Measurements from ENCODE around the gene BAD. TPM values are rescaled to one million over a fixed set of nuclear protein-coding genes. Genes with fewer than 3 reads are reported as not detected.
A peak's percentile ranks its signal among the peaks of the same experiment; 100 is the strongest.

Gene BAD
- total RNA-seq, 2 donors from 2014 or later = 21.5 to 38.5 TPM

- no peak for ATAC-seq (replicated peaks)
- H3K36me3 Mint-ChIP-seq (ENCODE audit: low read depth) = peaks cover 29% of the 10 kb centered on the region
- no peak overlapping the region for H3K27ac Mint-ChIP-seq
- no peaks in the 10 kb centered on the region for H3K9me3 Mint-ChIP-seq
- no peak overlapping the region for H3K4me3 Mint-ChIP-seq
- H3K4me1 Mint-ChIP-seq = peaks cover 14% of the 10 kb centered on the region
- no peaks in the 10 kb centered on the region for H3K27me3 Mint-ChIP-seq
Measured at GRCh38 chr11:64265176-64266160, 19.0 kb downstream of the BAD start.

- Mint-ChIP-seq H3K27ac (no peak overlapping the region), H3K36me3 (ENCODE audit: low read depth) (peaks cover 27% of the 10 kb centered on the region), H3K4me3 (no peak overlapping the region), H3K9me3 (no peaks in the 10 kb centered on the region), H3K27me3 (no peaks in the 10 kb centered on the region), H3K4me1 (peaks cover 21% of the 10 kb centered on the region)
- ATAC-seq (replicated peaks) = no peak
Measured at GRCh38 chr11:64264371-64264852, 20.1 kb downstream of the BAD start.

- Mint-ChIP-seq H3K36me3 (ENCODE audit: low read depth) (peaks cover 31% of the 10 kb centered on the region), H3K4me3 (no peak overlapping the region), H3K27me3 (no peaks in the 10 kb centered on the region), H3K4me1 (peaks cover 22% of the 10 kb centered on the region), H3K27ac (no peak overlapping the region), H3K9me3 (no peaks in the 10 kb centered on the region)
- no peak for ATAC-seq (replicated peaks)
Measured at GRCh38 chr11:64263947-64264317, 20.5 kb downstream of the BAD start.

- H3K9me3 Mint-ChIP-seq = no peaks in the 10 kb centered on the region
- H3K4me1 Mint-ChIP-seq = peaks cover 15% of the 10 kb centered on the region
- H3K27ac Mint-ChIP-seq = no peak overlapping the region
- H3K27me3 Mint-ChIP-seq = no peaks in the 10 kb centered on the region
- no peak overlapping the region for H3K4me3 Mint-ChIP-seq
- no peak for ATAC-seq (replicated peaks)
- peaks cover 32% of the 10 kb centered on the region for H3K36me3 Mint-ChIP-seq (ENCODE audit: low read depth)
Measured at GRCh38 chr11:64263021-64263946, 21.2 kb downstream of the BAD start.

DNA sequence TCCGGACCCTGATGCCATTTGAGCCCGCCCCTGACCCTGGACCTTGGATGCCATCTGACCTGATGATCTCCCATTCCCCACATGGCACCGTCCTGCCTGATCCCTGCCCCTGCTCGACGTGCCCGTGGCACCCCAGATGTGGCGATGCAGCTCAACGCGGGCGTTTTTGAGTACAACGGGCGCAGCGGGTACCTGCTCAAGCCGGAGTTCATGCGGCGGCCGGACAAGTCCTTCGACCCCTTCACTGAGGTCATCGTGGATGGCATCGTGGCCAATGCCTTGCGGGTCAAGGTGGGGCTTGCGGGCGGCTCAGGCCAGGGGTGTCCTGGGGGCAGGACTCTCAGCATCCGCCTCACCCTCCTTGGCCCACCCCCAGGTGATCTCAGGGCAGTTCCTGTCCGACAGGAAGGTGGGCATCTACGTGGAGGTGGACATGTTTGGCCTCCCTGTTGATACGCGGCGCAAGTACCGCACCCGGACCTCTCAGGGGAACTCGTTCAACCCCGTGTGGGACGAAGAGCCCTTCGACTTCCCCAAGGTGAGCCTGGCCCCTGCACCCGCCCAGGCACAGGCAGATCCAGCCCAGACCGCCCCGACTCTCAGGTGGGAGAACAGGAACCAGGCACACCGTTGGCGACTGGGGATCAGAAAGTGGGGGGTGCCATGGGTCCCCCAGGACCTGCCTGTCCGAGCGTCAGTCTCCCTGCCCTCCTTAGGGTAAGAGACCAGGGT lies 22.0 kb downstream of the BAD start:
- H3K27me3 Mint-ChIP-seq = no peaks in the 10 kb centered on the region
- H3K4me3 Mint-ChIP-seq = no peak overlapping the region
- H3K9me3 Mint-ChIP-seq = no peaks in the 10 kb centered on the region
- H3K4me1 Mint-ChIP-seq = peaks cover 10% of the 10 kb centered on the region
- peaks cover 40% of the 10 kb centered on the region for H3K36me3 Mint-ChIP-seq (ENCODE audit: low read depth)
- ATAC-seq (replicated peaks) = no peak
- no peak overlapping the region for H3K27ac Mint-ChIP-seq

DNA sequence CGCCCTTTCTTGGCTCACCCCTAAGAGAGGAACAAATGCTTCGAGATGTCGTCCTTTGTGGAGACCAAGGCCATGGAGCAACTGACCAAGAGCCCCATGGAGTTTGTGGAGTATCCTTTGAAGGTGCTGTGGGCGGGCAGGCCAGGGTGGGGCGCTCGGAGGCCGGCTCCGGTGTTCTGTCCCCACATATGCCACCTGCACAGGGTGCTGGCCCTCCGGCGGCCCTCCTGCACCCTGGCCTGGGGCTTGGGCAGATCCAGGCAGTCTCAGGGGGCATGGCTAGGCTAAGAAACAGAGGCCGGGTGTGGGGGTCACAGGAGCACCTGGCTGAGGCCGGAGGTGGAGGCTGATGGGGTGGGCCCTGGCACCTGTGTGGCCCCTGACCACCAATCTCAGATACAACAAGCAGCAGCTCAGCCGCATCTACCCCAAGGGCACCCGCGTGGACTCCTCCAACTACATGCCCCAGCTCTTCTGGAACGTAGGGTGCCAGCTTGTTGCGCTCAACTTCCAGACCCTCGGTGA lies 22.8 kb downstream of the BAD start:
- H3K9me3 Mint-ChIP-seq = no peaks in the 10 kb centered on the region
- peaks cover 10% of the 10 kb centered on the region for H3K4me1 Mint-ChIP-seq
- H3K27ac Mint-ChIP-seq = no peak overlapping the region
- no peak overlapping the region for H3K4me3 Mint-ChIP-seq
- H3K36me3 Mint-ChIP-seq (ENCODE audit: low read depth) = peaks cover 40% of the 10 kb centered on the region
- no peaks in the 10 kb centered on the region for H3K27me3 Mint-ChIP-seq
- no peak for ATAC-seq (replicated peaks)

DNA sequence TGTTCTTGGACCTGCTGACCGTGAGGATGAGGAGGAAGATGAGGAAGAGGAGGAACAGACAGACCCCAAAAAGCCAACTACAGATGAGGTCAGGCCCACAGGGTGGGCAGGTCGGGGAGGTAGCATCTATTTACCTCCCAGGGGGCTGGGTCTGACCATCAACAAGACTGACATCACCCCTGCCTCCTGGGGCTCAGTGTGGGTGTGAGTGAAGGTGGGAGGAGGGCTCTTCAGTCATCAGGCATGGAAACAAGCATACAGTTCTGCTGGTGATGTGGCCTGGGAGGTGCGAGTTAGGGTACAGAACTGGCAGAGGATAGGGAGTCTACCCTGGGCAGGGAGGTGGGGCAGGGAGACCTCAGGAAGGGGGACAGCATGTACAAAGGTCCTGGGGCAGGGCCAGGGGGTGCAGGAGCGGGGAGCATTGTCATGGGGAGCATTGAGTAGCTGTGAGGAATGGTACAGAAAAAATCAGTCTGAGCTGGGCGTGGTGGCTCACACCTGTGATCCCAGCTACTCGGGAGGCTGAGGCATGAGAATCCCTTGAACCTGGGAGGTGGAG lies 24.2 kb downstream of the BAD start:
- peak overlapping the region; percentile 77 for H3K27ac Mint-ChIP-seq
- H3K9me3 Mint-ChIP-seq = no peaks in the 10 kb centered on the region
- peaks cover 10% of the 10 kb centered on the region for H3K4me1 Mint-ChIP-seq
- ATAC-seq (replicated peaks) = peak; percentile 74
- peaks cover 35% of the 10 kb centered on the region for H3K36me3 Mint-ChIP-seq (ENCODE audit: low read depth)
- peak overlapping the region; percentile 49 for H3K4me3 Mint-ChIP-seq
- no peaks in the 10 kb centered on the region for H3K27me3 Mint-ChIP-seq

- H3K4me3 Mint-ChIP-seq = peak overlapping the region; percentile 49
- no peaks in the 10 kb centered on the region for H3K27me3 Mint-ChIP-seq
- peak; percentile 71 for ATAC-seq (replicated peaks)
- peak overlapping the region; percentile 77 for H3K27ac Mint-ChIP-seq
- peaks cover 35% of the 10 kb centered on the region for H3K36me3 Mint-ChIP-seq (ENCODE audit: low read depth)
- no peaks in the 10 kb centered on the region for H3K9me3 Mint-ChIP-seq
- peaks cover 10% of the 10 kb centered on the region for H3K4me1 Mint-ChIP-seq
Measured at GRCh38 chr11:64259533-64260067, 24.9 kb downstream of the BAD start.

- Mint-ChIP-seq H3K27ac (peak overlapping the region; percentile 77), H3K4me1 (peaks cover 11% of the 10 kb centered on the region), H3K36me3 (ENCODE audit: low read depth) (peaks cover 36% of the 10 kb centered on the region), H3K27me3 (no peaks in the 10 kb centered on the region), H3K4me3 (peak overlapping the region; percentile 49), H3K9me3 (no peaks in the 10 kb centered on the region)
- ATAC-seq (replicated peaks) = no peak
Measured at GRCh38 chr11:64258946-64259532, 25.4 kb downstream of the BAD start.

DNA sequence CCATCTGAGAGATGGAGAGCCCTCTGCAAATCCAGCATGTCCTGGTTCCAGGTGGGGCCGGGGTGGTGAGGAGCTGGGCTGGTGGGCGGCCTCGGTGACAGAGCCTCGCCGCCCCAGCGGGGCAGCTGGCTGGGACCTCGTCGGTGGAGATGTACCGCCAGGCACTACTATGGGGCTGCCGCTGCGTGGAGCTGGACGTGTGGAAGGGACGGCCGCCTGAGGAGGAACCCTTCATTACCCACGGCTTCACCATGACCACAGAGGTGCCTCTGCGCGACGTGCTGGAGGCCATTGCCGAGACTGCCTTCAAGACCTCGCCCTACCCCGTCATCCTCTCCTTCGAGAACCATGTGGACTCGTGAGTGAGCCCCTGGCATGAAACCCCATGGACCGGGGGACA lies 26.1 kb downstream of the BAD start:
- H3K27ac Mint-ChIP-seq = no peak overlapping the region
- H3K36me3 Mint-ChIP-seq (ENCODE audit: low read depth) = peaks cover 41% of the 10 kb centered on the region
- H3K4me3 Mint-ChIP-seq = no peak overlapping the region
- ATAC-seq (replicated peaks) = no peak
- peaks cover 16% of the 10 kb centered on the region for H3K4me1 Mint-ChIP-seq
- H3K27me3 Mint-ChIP-seq = no peaks in the 10 kb centered on the region
- no peaks in the 10 kb centered on the region for H3K9me3 Mint-ChIP-seq

GRCh38 chr11:64256300-64256699 lies 28.2 kb downstream of the BAD start:
- no peaks in the 10 kb centered on the region for H3K9me3 Mint-ChIP-seq
- H3K4me1 Mint-ChIP-seq = peaks cover 16% of the 10 kb centered on the region
- no peaks in the 10 kb centered on the region for H3K27me3 Mint-ChIP-seq
- ATAC-seq (replicated peaks) = no peak
- peaks cover 26% of the 10 kb centered on the region for H3K36me3 Mint-ChIP-seq (ENCODE audit: low read depth)
- no peak overlapping the region for H3K4me3 Mint-ChIP-seq
- H3K27ac Mint-ChIP-seq = no peak overlapping the region

GRCh38 chr11:64255135-64256128 lies 29.0 kb downstream of the BAD start:
- peaks cover 16% of the 10 kb centered on the region for H3K4me1 Mint-ChIP-seq
- no peak overlapping the region for H3K27ac Mint-ChIP-seq
- H3K36me3 Mint-ChIP-seq (ENCODE audit: low read depth) = peaks cover 26% of the 10 kb centered on the region
- ATAC-seq (replicated peaks) = no peak
- no peak overlapping the region for H3K4me3 Mint-ChIP-seq
- H3K9me3 Mint-ChIP-seq = no peaks in the 10 kb centered on the region
- no peaks in the 10 kb centered on the region for H3K27me3 Mint-ChIP-seq

Data from activated T-helper 17 cell treated with anti-CD3 and anti-CD28 coated beads, Interleukin-2, amount 50 U/mL, for 72 hours (primary cell).